PC-9 (cell line): Measurements from ENCODE around the gene MRFAP1. TPM values are rescaled to one million over a fixed set of nuclear protein-coding genes. Genes with fewer than 3 reads are reported as not detected.

Experiments
- BruUV-seq: library from RNA; stranded (reverse); fragments of 400-500 nt; replicated peaks from 2 replicates; lab custom pipeline; 2021; lab: Mats Ljungman, UMichigan
- CTCF ChIA-PET: fragments of 300-600 bp; sonication (Branson Sonifier 250); formaldehyde crosslinking; loops from one replicate; lab custom pipeline; 2022; ENCODE audit warnings: antibody characterized with exemption; lab: Charles Lee
- POLR2A ChIA-PET: fragments of 300-600 bp; sonication (Branson Sonifier 250); formaldehyde crosslinking; loops from one replicate; lab custom pipeline; 2022; ENCODE audit warnings: antibody characterized with exemption; ENCODE audit not compliant: unreplicated experiment; lab: Charles Lee
- DNase-seq, 2 experiments: peaks; one replicate each; pipeline versions ENCODE4 v3.0.0 to v3.0.0-alpha.2; 2015 to 2022; ENCODE audit warnings: mixed read lengths in 1 of 2
- H2AFZ ChIP-seq: fragments of 200-600 bp; sonication (generic); 2 replicates; pipeline ENCODE4 v1.8.1; 2017; ENCODE audit warnings: antibody characterized with exemption
- H3F3A ChIP-seq: fragments of 200-600 bp; sonication (generic); 2 replicates; pipeline ENCODE4 v1.8.1; 2017; ENCODE audit warnings: antibody characterized with exemption, mild to moderate bottlenecking, low read depth; ENCODE audit not compliant: insufficient read depth
- H3K27ac ChIP-seq: fragments of 200-600 bp; sonication (generic); 2 replicates; pipeline ENCODE4 v1.6.1; 2016; ENCODE audit warnings: mixed run types
- H3K27me3 ChIP-seq: fragments of 200-600 bp; sonication (generic); 2 replicates; pipeline ENCODE4 v1.6.1; 2016; ENCODE audit warnings: low read depth, mixed run types; ENCODE audit not compliant: insufficient read depth
- H3K36me3 ChIP-seq: fragments of 200-600 bp; sonication (generic); 2 replicates; pipeline ENCODE4 v1.6.1; 2016; ENCODE audit warnings: low read depth, mixed run types
- H3K4me1 ChIP-seq: fragments of 200-600 bp; sonication (generic); replicated peaks from 2 replicates; pipeline ENCODE4 v1.6.1; 2016; ENCODE audit warnings: mixed run types; ENCODE audit not compliant: insufficient read depth
- H3K4me2 ChIP-seq: fragments of 200-600 bp; sonication (generic); 2 replicates; pipeline ENCODE4 v1.6.1; 2017; ENCODE audit warnings: mixed run types
- H3K4me3 ChIP-seq: fragments of 200-600 bp; sonication (generic); 2 replicates; pipeline ENCODE4 v1.6.1; 2016; ENCODE audit warnings: mixed run types
- H3K79me2 ChIP-seq: fragments of 200-600 bp; sonication (generic); 2 replicates; pipeline ENCODE4 v1.6.1; 2017; ENCODE audit warnings: low read depth, mixed run types
- H3K9me2 ChIP-seq: fragments of 200-600 bp; sonication (generic); 2 replicates; pipeline ENCODE4 v1.8.1; 2017; ENCODE audit warnings: mild to moderate bottlenecking; ENCODE audit not compliant: insufficient read depth
- H3K9me3 ChIP-seq: fragments of 200-600 bp; sonication (generic); 2 replicates; pipeline ENCODE4 v1.8.1; 2016; ENCODE audit warnings: low read depth; ENCODE audit not compliant: insufficient read depth
- H4K20me1 ChIP-seq: fragments of 200-600 bp; sonication (generic); 2 replicates; pipeline ENCODE4 v1.8.1; 2017; ENCODE audit not compliant: insufficient read depth
- CTCF ChIP-seq: fragments of 200-600 bp; sonication (generic); conservative IDR thresholded peaks from 2 replicates; pipeline ENCODE4 v1.6.1; 2017; ENCODE audit warnings: mixed run types, antibody characterized with exemption, mild to moderate bottlenecking, moderate library complexity
- EZH2 ChIP-seq: fragments of 200-600 bp; sonication (generic); IDR thresholded peaks from 2 replicates; pipeline ENCODE4 v1.8.0; 2017; ENCODE audit warnings: antibody characterized with exemption, low read depth
- intact Hi-C: fragments of 100-400 bp; cut with micrococcal nuclease; formaldehyde crosslinking; loops from one replicate; pipeline ENCODE4 v1.10.0; 2022; ENCODE audit not compliant: unreplicated experiment
- total RNA-seq: library from RNA; stranded (reverse); gene quantifications from 2 replicates; pipeline ENCODE4 v1.2.3, GENCODE V29; 2021

Gene MRFAP1
- total RNA-seq, 1 experiment from 2014 or later = 278 TPM

GRCh38 chr4:6603128-6603527 lies 37.4 kb upstream of the MRFAP1 start:
- Histone ChIP-seq H2AFZ (no peak overlapping the region), H3K36me3 (no peaks in the 10 kb centered on the region), H3F3A (no peaks in the 10 kb centered on the region), H3K27ac (no peak overlapping the region), H3K4me1 (no peaks in the 10 kb centered on the region), H4K20me1 (no peaks in the 10 kb centered on the region), H3K4me3 (no peak overlapping the region), H3K27me3 (no peaks in the 10 kb centered on the region), H3K79me2 (no peaks in the 10 kb centered on the region), H3K9me2 (no peaks in the 10 kb centered on the region), H3K4me2 (no peak overlapping the region), H3K9me3 (no peaks in the 10 kb centered on the region)
- TF ChIP-seq EZH2 = no peak
- TF ChIP-seq CTCF = no peak
- intact Hi-C loops = no loop called here
- no peak for DNase-seq
- no TSS peak for BruUV-seq
- CTCF ChIA-PET = interaction anchor here (0.7 kb wide), 1 partner anchor 23 kb away, joined by 4 read pairs; no protein-coding TSS in a partner anchor
- POLR2A ChIA-PET = no interaction called here

GRCh38 chr4:6605114-6605513 lies 35.4 kb upstream of the MRFAP1 start:
- no peaks in the 10 kb centered on the region for H3K36me3 ChIP-seq
- TF ChIP-seq EZH2 = no peak
- TF ChIP-seq CTCF = no peak
- no peaks in the 10 kb centered on the region for H3K4me1 ChIP-seq
- no peaks in the 10 kb centered on the region for H3K9me3 ChIP-seq
- POLR2A ChIA-PET = no interaction called here
- no peaks in the 10 kb centered on the region for H3F3A ChIP-seq
- H3K9me2 ChIP-seq = no peaks in the 10 kb centered on the region
- intact Hi-C loops = no loop called here
- H3K4me3 ChIP-seq = no peak overlapping the region
- no peak overlapping the region for H2AFZ ChIP-seq
- CTCF ChIA-PET = no interaction called here
- BruUV-seq = no TSS peak
- H3K27ac ChIP-seq = no peak overlapping the region
- no peaks in the 10 kb centered on the region for H4K20me1 ChIP-seq
- DNase-seq = no peak
- no peaks in the 10 kb centered on the region for H3K27me3 ChIP-seq
- H3K79me2 ChIP-seq = no peaks in the 10 kb centered on the region
- no peak overlapping the region for H3K4me2 ChIP-seq

- Histone ChIP-seq H3K36me3 (no peaks in the 10 kb centered on the region), H3K79me2 (no peaks in the 10 kb centered on the region), H3K4me3 (no peak overlapping the region), H3K9me3 (no peaks in the 10 kb centered on the region), H3K4me2 (no peak overlapping the region), H4K20me1 (no peaks in the 10 kb centered on the region), H2AFZ (no peak overlapping the region), H3K4me1 (no peaks in the 10 kb centered on the region), H3K27ac (no peak overlapping the region), H3K9me2 (no peaks in the 10 kb centered on the region), H3K27me3 (no peaks in the 10 kb centered on the region), H3F3A (no peaks in the 10 kb centered on the region)
- no peak for TF ChIP-seq CTCF
- no peak for TF ChIP-seq EZH2
- intact Hi-C loops = no loop called here
- DNase-seq = no peak
- CTCF ChIA-PET = no interaction called here
- no TSS peak for BruUV-seq
- POLR2A ChIA-PET = no interaction called here
Measured at GRCh38 chr4:6605605-6606004, 34.9 kb upstream of the MRFAP1 start.
